ENCODE results near the gene GALNT10. TPM values are rescaled to one million over a fixed set of nuclear protein-coding genes. Genes with fewer than 3 reads are reported as not detected.

Gene GALNT10
- total RNA-seq, 1 experiment from 2014 or later = 27.8 TPM

DNA sequence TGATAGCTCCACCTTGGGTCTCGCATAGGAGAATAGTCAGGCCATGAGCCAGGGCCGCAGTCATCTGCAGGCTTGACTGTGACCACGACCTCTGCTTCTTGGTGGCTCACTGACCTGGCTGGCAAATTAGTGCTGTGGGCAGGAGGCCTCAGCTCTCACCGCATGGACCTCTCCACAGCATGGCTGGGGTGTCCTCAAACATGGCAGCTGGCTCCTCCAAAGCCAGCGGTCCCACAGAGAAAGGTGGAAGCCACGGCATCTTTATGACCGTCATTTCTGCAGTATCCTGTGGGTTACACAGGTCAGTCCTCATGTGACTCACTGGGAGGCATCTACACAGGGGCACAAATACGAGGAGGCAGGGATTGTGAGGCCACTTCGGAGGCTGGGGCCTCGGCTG, 212.1 kb downstream of the GALNT10 start:
- H3K27ac ChIP-seq (ENCODE audit: low read depth, low read length) = no peak overlapping the region
- intact Hi-C loops (cut with micrococcal nuclease) = no loop called here
- ChIA-PET RAD21 (ENCODE audit: low non-redundant PET in 1 of 2, low total read pairs in 2 of 2, uncharacterized antibody in 2 of 2, unreplicated experiment in 2 of 2) (no interaction called here), CTCF (interaction anchor here (4.2 kb wide), 1 partner anchor 330 kb away, joined by 70 read pairs; no protein-coding TSS in a partner anchor), POLR2A (no interaction called here)
- no peaks in the 10 kb centered on the region for H4K20me1 ChIP-seq (ENCODE audit: insufficient read depth)
- H3K4me2 ChIP-seq (ENCODE audit: low read length) = no peak overlapping the region
- H3K27me3 ChIP-seq (ENCODE audit: insufficient read depth, low read length) = no peaks in the 10 kb centered on the region
- no peak overlapping the region for H3K4me3 ChIP-seq (replicated peaks in 1 of 2; ENCODE audit: low read depth in 1 of 2, low read length in 2 of 2)
- H3K79me2 ChIP-seq (ENCODE audit: insufficient read depth, low read length) = no peaks in the 10 kb centered on the region
- H3K9me3 ChIP-seq (ENCODE audit: control insufficient read depth in 1 of 2, insufficient read depth in 1 of 2, low read depth in 1 of 2, low read length in 2 of 2) = no peaks in the 10 kb centered on the region
- DNase-seq (ENCODE audit: low read depth, low spot score) = no peak
- no peaks in the 10 kb centered on the region for H3K9me2 ChIP-seq (ENCODE audit: insufficient read depth)
- no peak overlapping the region for H3K9ac ChIP-seq (ENCODE audit: low read length)
- no peak overlapping the region for H2AFZ ChIP-seq (ENCODE audit: low read depth, low read length, poor library complexity, severe bottlenecking)
- H3K4me1 ChIP-seq (ENCODE audit: control insufficient read depth in 1 of 2, insufficient read depth in 2 of 2, low read length in 2 of 2) = peaks cover 8 to 23% of the 10 kb centered on the region in 2 experiments; a peak in 3 of 4 replicates
- ATAC-seq = no peak
- no TSS peak for BruUV-seq (replicated peaks)
- TF ChIP-seq, protein P1, sequence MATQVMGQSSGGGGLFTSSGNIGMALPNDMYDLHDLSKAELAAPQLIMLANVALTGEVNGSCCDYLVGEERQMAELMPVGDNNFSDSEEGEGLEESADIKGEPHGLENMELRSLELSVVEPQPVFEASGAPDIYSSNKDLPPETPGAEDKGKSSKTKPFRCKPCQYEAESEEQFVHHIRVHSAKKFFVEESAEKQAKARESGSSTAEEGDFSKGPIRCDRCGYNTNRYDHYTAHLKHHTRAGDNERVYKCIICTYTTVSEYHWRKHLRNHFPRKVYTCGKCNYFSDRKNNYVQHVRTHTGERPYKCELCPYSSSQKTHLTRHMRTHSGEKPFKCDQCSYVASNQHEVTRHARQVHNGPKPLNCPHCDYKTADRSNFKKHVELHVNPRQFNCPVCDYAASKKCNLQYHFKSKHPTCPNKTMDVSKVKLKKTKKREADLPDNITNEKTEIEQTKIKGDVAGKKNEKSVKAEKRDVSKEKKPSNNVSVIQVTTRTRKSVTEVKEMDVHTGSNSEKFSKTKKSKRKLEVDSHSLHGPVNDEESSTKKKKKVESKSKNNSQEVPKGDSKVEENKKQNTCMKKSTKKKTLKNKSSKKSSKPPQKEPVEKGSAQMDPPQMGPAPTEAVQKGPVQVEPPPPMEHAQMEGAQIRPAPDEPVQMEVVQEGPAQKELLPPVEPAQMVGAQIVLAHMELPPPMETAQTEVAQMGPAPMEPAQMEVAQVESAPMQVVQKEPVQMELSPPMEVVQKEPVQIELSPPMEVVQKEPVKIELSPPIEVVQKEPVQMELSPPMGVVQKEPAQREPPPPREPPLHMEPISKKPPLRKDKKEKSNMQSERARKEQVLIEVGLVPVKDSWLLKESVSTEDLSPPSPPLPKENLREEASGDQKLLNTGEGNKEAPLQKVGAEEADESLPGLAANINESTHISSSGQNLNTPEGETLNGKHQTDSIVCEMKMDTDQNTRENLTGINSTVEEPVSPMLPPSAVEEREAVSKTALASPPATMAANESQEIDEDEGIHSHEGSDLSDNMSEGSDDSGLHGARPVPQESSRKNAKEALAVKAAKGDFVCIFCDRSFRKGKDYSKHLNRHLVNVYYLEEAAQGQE (IDR thresholded peaks at IDR 0.05; ENCODE audit: low read depth) = no peak
- TF ChIP-seq POLR2A (IDR thresholded peaks at IDR 0.05; ENCODE audit: borderline replicate concordance, extremely low read depth, insufficient read depth, insufficient read length) (no peak), ZNF274 (IDR thresholded peaks at IDR 0.05; ENCODE audit: low read depth, low read length) (no peak)
- TF ChIP-seq, protein P2, sequence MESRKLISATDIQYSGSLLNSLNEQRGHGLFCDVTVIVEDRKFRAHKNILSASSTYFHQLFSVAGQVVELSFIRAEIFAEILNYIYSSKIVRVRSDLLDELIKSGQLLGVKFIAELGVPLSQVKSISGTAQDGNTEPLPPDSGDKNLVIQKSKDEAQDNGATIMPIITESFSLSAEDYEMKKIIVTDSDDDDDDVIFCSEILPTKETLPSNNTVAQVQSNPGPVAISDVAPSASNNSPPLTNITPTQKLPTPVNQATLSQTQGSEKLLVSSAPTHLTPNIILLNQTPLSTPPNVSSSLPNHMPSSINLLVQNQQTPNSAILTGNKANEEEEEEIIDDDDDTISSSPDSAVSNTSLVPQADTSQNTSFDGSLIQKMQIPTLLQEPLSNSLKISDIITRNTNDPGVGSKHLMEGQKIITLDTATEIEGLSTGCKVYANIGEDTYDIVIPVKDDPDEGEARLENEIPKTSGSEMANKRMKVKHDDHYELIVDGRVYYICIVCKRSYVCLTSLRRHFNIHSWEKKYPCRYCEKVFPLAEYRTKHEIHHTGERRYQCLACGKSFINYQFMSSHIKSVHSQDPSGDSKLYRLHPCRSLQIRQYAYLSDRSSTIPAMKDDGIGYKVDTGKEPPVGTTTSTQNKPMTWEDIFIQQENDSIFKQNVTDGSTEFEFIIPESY (IDR thresholded peaks at IDR 0.05; ENCODE audit: extremely low read depth, insufficient replicate concordance, low read length) = no peak
- no peaks in the 10 kb centered on the region for H3K36me3 ChIP-seq (ENCODE audit: control insufficient read depth in 1 of 2, insufficient read depth in 2 of 2, low read length in 2 of 2)

Measured in HCT116 (cell line).